ENCODE data around the gene PIK3CD. TPM values are rescaled to one million over a fixed set of nuclear protein-coding genes. Genes with fewer than 3 reads are reported as not detected.

The PIK3CD gene
- total RNA-seq, 1 donor from 2014 or later = 4.7 TPM

DNA sequence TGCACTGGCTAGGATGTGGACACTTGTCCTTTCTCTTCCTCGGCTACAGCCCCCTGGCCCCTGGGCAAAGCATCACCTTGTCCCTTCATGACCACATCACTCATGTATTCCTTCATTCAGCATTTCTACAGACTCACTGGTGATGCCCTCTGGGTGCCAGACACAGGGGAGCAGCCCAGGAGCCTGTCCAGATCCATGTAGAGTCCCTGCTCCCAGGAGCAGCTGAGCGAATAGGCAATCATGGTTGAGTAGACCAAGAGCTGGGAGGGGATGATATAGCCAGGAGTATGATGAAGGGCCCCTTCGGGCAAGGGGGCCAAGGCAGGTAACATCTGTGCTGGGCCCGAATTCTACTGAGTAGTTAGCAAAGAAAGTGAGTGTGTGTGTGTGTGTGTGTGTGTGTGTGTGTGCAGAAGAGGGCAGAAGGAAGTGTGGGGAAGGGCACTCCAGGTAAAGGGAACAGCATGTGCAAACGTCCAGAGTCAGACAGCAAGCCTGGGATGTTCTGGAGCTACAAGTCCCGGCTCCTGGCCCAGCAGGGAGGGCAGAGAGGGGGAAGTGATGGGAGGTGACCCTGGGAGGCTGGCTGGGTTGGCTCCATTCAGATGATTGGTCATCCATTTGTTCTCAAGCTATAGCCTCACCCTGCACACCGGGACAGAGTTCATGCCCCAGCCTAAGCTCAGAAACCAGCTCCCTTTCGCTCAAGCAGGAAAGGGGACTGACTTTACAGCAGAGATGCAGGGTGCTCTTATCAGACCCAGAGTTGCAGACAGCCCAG is 21.0 kb upstream of the PIK3CD start:
- TF ChIP-seq, protein P1, sequence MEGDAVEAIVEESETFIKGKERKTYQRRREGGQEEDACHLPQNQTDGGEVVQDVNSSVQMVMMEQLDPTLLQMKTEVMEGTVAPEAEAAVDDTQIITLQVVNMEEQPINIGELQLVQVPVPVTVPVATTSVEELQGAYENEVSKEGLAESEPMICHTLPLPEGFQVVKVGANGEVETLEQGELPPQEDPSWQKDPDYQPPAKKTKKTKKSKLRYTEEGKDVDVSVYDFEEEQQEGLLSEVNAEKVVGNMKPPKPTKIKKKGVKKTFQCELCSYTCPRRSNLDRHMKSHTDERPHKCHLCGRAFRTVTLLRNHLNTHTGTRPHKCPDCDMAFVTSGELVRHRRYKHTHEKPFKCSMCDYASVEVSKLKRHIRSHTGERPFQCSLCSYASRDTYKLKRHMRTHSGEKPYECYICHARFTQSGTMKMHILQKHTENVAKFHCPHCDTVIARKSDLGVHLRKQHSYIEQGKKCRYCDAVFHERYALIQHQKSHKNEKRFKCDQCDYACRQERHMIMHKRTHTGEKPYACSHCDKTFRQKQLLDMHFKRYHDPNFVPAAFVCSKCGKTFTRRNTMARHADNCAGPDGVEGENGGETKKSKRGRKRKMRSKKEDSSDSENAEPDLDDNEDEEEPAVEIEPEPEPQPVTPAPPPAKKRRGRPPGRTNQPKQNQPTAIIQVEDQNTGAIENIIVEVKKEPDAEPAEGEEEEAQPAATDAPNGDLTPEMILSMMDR (IDR thresholded peaks at IDR 0.05; ENCODE audit: unreplicated experiment) = no peak
- no peaks in the 10 kb centered on the region for H3K4me1 Mint-ChIP-seq
- H3K4me3 Mint-ChIP-seq = no peak overlapping the region
- H3K36me3 Mint-ChIP-seq = no peaks in the 10 kb centered on the region
- H3K9me3 Mint-ChIP-seq = no peaks in the 10 kb centered on the region
- peaks cover 24% of the 10 kb centered on the region for H3K27me3 Mint-ChIP-seq (ENCODE audit: low read depth)
- no peak overlapping the region for H3K27ac Mint-ChIP-seq
- no peak for DNase-seq (ENCODE audit: low spot score in 2 of 2, unreplicated experiment in 2 of 2)

DNA sequence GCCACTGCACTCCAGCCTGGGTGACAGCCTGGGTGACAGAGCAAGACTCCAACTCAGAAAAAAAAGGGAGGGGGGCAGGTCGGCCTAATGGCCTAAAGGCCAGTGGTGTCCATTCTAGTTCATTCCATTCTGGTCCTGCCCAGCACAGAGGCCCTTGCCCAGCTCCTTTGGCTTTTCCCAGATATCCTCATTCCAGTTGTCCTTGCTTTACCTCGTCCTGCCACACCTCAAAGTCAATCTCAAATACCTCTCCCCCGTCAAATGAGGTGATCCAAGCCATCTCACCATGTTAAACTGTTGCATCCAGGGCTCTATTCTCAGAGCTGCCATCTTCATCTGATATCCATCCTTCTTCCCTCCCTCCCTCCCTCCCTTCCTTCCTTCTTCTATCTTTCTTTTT is 19.9 kb upstream of the PIK3CD start:
- Mint-ChIP-seq H3K4me1 (no peaks in the 10 kb centered on the region), H3K9me3 (no peaks in the 10 kb centered on the region)

DNA sequence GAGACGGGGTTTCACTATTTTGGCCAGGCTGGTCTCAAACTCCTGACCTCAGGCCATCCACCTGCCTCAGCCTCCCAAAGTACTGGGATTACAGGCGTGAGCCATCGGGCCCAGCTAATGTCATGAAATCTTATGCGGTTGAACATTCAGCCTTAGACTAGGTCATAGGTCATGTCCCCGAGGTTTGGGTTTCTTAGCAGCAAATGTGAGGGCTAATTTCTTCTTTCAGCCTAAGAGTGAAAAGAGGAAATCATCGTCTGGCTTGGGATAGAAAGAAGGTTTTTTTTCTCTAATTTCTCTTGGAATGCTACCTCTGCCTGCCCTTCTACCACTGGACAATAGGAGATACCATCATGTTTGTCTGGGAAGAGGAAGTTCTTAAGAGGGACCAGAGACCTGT is 18.0 kb upstream of the PIK3CD start:
- H3K27me3 Mint-ChIP-seq (ENCODE audit: low read depth) = peaks cover 8% of the 10 kb centered on the region
- no peak overlapping the region for H3K4me3 Mint-ChIP-seq
- no peak overlapping the region for H3K27ac Mint-ChIP-seq
- no peaks in the 10 kb centered on the region for H3K9me3 Mint-ChIP-seq
- no peaks in the 10 kb centered on the region for H3K4me1 Mint-ChIP-seq
- no peaks in the 10 kb centered on the region for H3K36me3 Mint-ChIP-seq
- no peak for DNase-seq (ENCODE audit: low spot score in 2 of 2, unreplicated experiment in 2 of 2)
- TF ChIP-seq, protein P1 (IDR thresholded peaks at IDR 0.05; ENCODE audit: unreplicated experiment) = no peak

More for the DNA sequence above, 19.9 kb upstream of the PIK3CD start:
- Mint-ChIP-seq H3K4me3 (no peak overlapping the region), H3K27ac (no peak overlapping the region), H3K27me3 (ENCODE audit: low read depth) (peaks cover 17% of the 10 kb centered on the region), H3K36me3 (no peaks in the 10 kb centered on the region)
- TF ChIP-seq, protein P1 (IDR thresholded peaks at IDR 0.05; ENCODE audit: unreplicated experiment) = no peak
- DNase-seq (ENCODE audit: low spot score in 2 of 2, unreplicated experiment in 2 of 2) = no peak

DNA sequence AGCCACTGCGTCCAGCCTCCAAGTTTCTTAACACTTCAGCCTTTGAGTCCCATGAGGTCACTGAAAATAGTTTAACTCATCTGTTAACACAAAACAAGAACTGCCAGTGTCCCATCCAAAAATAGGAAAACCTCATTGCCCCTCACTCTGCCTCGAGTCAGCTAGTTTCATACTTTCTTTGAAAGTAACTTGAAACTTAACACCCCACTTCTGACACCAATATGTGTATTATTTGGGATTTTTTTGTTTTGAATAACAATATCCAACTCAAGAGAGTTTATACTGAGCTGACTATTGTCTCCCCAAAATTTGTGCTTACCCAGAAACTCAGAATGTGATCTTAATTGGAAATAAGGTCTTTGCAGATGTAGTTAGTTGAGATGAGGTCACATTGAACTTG is 16.9 kb upstream of the PIK3CD start:
- Mint-ChIP-seq H3K9me3 (no peaks in the 10 kb centered on the region), H3K4me3 (no peak overlapping the region), H3K4me1 (no peaks in the 10 kb centered on the region), H3K27me3 (ENCODE audit: low read depth) (peaks cover 5% of the 10 kb centered on the region), H3K27ac (no peak overlapping the region), H3K36me3 (no peaks in the 10 kb centered on the region)
- DNase-seq (ENCODE audit: low spot score in 2 of 2, unreplicated experiment in 2 of 2) = no peak
- TF ChIP-seq, protein P1 (IDR thresholded peaks at IDR 0.05; ENCODE audit: unreplicated experiment) = no peak

DNA sequence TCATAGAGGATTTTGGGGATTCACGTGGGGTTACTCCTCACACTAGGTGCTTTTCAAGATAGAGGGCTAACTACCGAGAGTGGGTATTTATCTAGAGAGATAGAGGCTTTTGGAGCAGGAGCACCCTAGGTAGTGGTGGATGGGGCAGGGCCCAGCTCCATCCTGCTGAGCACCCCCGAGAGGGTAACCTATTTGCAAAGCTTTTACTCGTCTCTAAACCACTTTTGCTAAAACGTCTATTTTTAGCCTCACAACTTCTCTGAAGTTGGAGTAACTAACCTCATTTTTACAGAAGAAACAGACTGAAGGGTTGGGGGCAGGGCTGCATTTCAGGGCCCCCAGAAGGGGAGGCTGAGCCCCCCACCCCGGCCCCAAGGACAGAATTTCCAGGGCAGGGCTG is 12.3 kb upstream of the PIK3CD start:
- no peaks in the 10 kb centered on the region for H3K4me1 Mint-ChIP-seq
- no peak overlapping the region for H3K4me3 Mint-ChIP-seq
- H3K9me3 Mint-ChIP-seq = no peaks in the 10 kb centered on the region
- DNase-seq (ENCODE audit: low spot score in 2 of 2, unreplicated experiment in 2 of 2) = no peak
- TF ChIP-seq, protein P1 (IDR thresholded peaks at IDR 0.05; ENCODE audit: unreplicated experiment) = no peak
- H3K27me3 Mint-ChIP-seq (ENCODE audit: low read depth) = peaks cover 13% of the 10 kb centered on the region
- no peak overlapping the region for H3K27ac Mint-ChIP-seq
- no peaks in the 10 kb centered on the region for H3K36me3 Mint-ChIP-seq

All from mesothelial cell of epicardium (in vitro differentiated cells).